ENCODE data around the gene NSUN3.
A peak's percentile ranks its signal among the peaks of the same experiment; 100 is the strongest.
"Not testable (repeated sequence)": the region's sequence is repeated elsewhere in the genome, so short reads cannot be mapped to it uniquely, and the experiment has no call there.

Gene NSUN3

DNA sequence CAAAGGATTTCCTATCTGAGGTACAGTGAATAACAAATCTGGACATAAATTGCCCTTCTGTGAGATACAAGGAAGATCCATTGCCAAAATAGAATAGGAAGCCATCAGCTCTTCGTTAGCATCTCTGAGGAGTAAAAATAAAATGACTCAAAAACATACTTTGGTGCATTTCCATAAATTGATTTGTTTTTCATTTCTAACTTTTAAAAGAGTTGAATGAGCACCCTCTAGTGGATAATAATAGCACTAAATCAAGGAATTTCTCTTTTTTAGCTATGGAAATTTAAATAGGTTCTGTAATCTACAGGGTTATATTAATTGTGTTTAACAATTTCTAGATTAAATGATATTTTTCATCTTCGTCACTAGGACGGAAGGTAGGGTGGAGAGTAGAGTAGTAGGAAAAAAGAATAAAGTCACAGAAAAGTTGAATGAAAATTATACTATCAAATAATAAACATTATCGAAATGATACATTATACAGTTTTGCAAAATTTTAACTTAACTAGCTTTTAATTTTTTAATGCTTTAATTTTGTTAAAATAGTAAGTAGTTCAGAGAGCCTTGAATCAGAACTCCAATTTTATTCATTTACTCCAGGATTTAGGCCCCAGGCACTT is 6.4 kb downstream of the NSUN3 start:
- no peak for DNase-seq (ENCODE audit: low spot score)

DNA sequence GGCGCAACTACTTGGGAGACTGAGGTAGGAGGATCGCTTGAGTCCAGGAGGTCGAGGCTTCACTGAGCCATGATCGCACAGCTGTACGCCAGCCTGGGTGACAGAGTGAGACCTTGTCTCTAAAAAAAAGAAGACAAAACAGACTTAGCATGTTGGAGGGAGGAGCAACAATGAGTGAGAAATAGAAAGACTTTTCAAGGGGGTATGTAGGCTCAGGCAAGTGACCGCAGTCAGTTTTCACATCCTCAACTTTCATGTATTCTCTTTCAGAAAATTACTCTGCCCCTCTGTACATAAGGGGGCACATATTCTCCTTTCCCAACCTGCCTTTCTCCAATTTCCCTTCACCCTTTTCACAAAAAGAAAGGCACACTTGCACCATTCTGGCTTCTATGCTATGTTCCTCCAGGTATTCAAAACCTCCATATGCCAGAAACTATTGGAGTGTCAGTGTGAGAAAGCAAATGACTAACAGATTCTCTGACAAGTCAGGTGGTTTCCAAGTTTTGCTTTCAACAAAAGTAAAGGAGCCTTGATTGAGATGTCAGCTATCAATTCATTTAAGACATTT is 7.6 kb downstream of the NSUN3 start:
- no peak for DNase-seq (ENCODE audit: low spot score)

DNA sequence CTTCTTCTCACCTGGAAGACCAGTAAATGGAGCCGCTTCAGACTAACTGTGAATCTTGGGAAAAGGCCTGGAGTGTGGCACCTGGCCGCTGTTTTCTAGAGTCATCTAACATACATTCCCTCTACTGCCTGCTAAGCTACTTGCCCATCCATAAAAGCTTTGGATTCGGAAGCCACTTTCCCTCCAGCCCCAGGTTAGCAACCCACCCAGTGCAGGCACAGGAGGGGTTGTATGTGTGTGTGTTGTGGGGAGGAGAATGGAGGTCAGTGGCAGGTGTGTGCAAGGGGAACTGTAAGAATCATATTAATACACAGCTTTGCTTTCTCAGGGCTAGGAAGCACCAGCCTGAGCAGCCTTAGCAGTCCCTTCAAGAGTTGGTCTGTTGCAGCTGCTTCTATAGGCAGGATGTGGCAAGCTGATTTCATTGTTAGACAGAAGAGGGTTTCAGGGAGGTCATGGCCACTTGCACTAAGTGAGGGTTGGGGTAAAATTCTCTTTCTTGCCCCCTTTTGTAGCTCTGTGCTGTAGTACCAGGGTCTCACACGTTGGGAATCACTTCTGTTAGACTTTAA is 8.9 kb downstream of the NSUN3 start:
- DNase-seq (ENCODE audit: low spot score): no peak

DNA sequence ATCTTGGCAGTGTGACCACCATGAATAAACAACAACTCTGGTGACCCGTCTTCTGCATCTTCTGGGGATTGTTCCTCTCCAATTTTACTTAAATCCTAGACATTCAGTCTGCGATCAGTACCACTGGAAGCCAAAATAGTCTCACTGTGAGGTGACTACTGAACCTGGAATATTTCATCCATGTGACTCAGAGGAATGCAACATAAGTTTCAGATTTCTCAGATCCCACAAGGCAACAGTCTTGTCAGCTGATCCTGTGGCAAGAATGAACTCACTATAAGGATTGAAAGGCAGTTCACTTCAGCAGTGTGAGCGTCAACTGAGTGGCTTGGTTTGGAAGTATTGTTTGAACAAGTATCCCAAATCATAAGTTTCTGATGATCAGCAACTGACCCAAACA is 13.2 kb downstream of the NSUN3 start:
- no peak for DNase-seq (ENCODE audit: low spot score)

DNA sequence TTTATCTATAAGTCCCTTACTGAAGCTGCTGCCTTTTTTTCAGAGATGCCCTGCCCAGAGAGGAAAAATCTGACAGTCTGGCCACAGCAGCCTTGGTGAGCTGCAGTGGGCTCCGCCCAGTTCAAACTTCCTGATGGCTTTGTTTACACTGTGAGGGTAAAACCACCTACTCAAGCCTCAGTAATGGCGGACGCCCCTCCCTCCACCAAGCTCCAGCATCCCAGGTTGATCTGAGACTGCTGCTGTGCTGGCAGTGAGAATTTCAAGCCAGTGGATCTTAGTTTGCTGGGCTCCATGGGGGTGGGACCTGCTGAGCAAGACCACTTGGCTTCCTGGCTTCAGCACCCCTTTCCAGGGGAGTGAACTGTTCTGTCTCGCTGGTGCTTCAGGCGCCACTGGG is 17.7 kb downstream of the NSUN3 start:
- not testable (repeated sequence) for DNase-seq (ENCODE audit: low spot score)

DNA sequence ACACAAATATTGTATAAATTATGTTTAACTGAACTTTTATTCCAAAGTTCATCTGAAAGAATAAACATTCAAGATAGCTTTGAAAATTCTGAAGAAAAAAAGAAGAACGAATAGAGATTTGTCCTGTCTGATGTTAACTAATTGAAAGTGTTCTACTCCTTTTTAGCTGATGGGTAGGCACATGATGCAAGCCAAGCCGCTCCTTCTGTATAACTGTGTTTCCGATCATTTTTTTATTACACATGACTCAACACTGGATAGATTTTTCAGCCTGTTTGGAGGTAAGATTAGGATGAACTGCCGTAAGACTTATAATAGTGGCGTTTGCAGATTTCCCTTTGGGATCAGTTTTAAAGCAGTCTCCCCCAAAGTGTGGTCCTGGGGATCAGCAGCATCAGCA is 19.0 kb downstream of the NSUN3 start:
- no peak for DNase-seq (ENCODE audit: low spot score)

DNA sequence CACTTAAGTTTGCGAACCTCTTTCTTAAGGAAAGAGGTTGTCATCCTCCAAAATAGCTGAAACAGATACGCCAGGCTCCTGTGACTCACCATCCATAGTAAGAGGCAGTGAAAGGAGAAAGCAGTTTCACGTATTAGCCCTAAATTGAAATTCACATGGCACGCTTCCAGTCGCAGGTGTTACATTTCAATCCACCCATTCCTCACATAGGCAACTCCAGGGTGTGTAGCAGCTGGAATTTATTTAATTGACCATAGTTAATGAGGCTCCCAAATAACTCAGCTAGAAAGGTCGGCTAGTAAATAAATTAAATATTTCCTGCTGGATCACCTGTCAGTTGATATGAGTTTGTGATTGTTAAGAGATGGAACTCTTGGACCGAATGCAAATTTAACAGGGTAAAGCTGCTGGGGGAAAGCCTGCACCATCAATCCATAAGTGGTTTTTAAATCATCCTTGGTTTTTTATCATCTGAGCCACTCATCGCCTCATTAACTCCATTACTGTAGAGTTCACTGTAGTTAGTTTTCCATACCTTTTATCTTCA is 19.6 kb downstream of the NSUN3 start:
- DNase-seq (ENCODE audit: low spot score): no peak

DNA sequence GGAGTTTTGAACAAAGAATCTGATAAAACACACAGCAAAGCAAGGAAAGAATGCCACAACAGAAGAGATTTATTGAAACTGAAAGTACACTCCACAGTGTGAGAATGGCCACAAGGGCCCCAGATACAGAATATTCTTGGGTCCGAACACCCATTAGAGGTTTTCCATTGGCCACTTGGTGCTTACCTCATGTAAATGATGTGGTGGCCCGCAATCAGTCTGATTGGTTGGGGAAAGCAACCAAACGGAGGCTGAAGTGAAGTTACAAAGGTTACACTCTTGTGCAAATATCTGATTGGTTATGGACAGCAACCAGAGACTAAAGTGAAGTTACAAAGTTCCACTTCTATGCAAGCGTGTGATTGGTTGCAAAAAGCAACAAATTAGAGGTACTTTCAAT is 20.4 kb downstream of the NSUN3 start:
- DNase-seq (ENCODE audit: low spot score): no peak

DNA sequence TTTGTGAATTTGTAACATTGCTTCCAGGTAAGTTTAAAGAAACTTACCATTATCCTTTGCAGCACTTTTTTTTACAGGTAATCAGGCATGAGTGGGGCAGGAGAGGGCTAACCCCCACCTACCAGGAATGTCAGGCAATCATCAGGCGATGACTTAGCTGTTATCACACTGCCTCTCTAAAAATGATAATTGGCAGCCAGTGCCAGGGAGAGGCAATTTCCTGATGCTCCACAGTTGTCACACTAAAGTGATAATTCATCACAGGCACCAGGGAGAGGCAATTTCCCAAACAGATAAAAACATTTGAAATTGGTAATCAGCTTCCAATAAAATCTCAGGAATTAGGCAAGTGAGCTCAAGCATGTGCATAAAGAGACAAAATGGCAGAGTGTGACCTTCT is 26.3 kb downstream of the NSUN3 start:
- DNase-seq (ENCODE audit: low spot score): no peak

DNA sequence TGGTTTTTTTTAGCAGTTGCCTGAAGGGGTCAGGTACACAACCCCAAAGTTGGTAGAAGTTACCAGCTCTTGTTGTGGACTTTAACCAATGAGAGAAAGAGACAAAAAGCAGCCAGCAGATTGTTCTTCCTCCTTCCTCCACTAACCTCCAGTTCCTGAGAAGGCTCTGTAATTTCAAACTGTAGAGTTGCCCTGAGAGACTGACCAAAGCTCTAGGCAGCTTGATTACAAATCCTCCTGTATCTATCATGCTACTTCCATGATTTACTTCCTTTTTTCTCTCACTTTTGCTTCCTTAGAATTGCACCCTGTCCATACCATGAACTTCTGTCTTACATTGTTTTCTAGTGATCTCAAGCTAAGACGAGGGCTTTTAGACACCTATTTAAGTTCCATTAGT is 29.2 kb downstream of the NSUN3 start:
- DNase-seq (ENCODE audit: low spot score): no peak

DNA sequence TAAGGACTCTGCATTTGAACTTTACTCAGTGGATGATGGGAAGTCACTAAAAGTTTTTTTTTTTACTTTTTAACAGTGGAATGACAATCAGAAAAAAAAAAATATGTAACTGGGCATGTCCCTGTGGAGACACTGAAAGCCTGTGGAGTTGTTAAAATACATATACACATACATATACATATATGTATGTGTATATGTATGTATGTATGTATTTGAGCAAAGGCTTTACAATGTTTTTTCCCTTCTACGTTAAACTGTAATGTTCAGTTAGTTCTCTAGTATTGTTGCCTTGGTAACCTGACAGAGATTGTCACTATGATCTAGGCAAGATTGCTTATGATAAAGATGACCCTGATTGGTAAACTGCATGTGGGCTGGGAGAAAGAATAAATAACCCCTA is 30.3 kb downstream of the NSUN3 start:
- no peak for DNase-seq (ENCODE audit: low spot score)

DNA sequence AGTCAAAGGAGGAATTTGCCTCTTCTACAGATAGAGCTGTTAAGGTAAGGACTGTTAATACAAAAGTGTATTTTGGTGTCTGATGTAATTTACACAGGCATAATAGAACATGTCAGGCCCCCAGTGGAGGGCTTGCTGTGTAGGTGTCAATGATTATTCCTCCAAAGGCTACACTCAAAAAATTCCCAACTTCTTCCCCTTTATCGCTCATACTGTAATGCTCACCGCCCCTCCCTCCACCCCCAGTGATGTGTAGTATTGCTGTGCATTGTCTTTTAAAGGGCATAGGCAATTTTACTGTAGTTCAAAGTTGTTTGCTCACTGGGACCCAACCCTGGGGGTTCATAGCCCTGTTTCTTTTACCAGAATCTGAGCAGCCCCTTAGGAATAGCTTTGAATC is 32.2 kb downstream of the NSUN3 start:
- DNase-seq (ENCODE audit: low spot score): no peak

DNA sequence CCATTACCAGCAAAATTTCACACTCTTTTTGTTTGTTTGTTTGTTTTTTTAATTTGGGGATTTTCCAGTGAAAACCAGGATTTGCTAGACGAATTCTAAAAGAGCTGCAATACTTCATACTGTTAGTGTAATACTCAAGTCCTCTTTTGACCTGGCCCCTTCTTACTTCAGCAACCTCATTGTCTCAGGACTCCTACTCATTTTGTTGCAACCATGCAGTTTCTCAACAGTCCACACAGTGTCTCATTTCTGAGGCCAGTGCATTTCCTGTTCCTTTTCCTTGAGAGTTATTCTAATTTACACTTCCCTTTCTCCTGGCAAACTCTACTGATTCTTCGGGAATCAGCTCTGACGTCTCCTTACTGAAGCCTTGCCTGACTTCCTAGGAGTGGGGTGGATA is 35.6 kb downstream of the NSUN3 start:
- no peak for DNase-seq (ENCODE audit: low spot score)

DNA sequence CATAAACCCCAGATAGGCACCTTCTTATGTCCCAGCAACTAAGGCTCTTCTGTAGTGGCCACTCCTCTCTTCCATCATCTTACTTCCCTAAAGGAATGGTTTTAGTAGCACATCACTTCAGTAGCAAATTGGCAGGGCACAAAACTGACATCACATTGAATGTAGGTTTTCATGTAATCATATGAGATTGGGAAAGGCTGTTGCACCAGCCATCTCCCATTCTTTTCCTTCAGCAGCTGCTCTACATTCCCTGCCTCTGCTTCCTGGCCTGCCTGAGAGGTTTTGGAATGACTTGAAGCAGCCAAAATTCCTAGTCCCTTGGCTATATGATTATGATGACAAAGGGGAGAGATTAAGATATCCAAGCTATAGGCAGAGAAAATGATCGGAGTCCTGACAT is 36.5 kb downstream of the NSUN3 start:
- no peak for DNase-seq (ENCODE audit: low spot score)

DNA sequence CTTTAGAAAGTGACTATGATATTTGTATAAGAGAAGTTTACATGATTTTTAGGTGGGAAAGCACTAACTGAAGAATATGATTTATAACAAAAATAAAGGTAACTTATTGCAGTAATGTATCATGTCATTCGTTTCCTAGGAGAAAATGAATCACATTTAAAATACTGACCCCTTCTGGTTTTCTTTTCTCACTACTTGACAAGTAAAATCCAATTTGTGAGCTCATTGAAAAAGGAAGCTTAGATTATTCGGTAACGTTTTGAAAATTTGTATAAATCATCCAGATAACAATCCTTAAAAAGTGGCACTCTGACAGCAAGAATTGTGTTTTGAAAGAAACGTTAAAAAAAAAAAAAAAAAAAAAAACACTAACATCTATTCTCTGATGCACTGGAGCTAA is 39.0 kb downstream of the NSUN3 start:
- DNase-seq (ENCODE audit: low spot score): no peak

DNA sequence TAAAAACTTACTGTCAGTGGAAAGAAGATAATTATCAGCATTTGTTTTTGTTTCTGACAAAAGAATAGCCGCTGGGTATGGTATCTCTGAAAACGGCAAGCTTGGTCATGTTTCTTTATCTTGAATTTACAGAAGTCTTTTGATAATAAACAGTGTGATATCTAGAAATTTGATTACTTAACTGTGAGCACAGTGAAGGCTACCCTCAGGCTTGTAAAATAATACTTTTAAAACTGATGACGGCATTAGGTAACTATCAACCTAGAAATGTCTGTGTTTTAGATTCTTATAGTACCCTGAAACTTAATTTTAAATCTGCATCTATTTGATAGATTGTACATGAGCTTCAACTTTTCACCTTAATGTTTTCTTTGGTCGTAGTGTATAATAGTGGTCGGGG is 43.4 kb downstream of the NSUN3 start:
- no peak for DNase-seq (ENCODE audit: low spot score)

DNA sequence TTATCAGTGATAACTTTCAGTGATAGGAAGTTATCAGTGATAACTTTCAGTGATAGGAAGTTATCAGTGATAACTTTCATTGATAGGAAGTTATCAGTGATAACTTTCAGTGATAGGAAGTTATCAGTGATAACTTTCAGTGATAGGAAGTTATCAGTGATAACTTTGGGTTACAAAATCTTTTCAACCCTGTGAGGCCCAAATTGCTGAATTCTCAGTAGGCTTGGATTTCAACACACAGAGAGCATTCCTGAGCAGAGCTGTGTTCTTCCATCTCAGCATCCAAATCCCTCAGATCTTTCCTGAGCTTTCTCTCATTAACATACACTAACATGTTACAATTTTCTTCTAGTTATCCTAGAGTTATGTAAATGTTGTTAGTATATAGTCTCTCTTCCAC is 47.4 kb downstream of the NSUN3 start:
- DNase-seq (ENCODE audit: low spot score): not testable (repeated sequence)

DNA sequence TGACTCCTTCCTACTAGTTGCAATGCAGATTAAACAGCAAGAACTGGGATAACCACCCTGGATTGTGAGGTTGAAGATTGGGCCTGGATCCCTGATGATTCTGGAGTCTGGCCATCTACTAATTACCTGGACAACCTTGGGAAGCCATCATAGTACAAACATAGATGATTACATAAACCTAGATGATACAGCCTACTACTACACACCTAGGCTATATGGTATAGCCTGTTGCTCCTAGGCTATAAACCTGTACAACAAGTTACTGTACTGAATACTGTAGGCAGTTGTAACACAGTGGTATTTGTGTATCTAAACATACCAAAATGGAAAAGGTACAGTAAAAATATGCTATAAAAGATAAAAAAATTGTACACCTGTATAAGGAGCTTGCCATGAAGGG is 48.0 kb downstream of the NSUN3 start:
- no peak for DNase-seq (ENCODE audit: low spot score)

DNA sequence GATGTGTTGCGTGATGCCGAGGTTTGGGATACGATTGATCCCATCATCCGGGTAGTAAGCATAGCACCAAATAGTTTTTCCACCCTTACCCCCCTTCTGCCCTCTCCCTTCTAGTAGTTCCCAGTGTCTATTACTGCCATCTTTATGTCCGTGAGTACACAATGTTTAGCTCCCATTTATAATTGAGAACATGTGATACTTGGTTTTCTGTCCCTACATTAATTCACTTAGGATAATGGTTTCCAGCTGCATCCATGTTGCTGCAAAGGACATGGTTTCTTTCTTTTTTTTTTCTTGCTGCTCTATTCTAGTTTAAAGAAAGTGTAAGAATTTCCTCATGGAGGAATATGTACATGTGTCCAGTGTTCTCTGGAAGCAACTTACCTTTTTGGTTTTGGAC is 51.8 kb downstream of the NSUN3 start:
- DNase-seq (ENCODE audit: low spot score): no peak

DNA sequence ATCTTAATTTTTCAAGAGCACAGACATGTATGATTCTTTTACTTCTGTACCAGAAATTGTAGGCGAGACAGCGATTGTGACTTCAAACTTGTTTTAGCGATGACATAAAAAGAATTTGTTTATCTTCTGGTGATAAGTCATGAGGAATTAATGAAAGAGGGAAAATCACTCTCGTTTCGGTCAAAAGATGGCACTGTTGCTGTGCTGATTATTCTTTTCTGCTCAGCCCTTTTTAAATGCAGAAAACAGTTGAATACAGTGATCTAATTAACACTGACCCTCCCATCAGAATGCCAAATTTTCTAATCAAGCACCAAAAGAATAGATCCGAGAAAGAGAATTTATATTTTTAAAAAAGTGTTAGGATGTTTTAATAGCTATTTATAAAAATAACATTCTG is 52.6 kb downstream of the NSUN3 start:
- peak; percentile 21 for DNase-seq (ENCODE audit: low spot score)

DNA sequence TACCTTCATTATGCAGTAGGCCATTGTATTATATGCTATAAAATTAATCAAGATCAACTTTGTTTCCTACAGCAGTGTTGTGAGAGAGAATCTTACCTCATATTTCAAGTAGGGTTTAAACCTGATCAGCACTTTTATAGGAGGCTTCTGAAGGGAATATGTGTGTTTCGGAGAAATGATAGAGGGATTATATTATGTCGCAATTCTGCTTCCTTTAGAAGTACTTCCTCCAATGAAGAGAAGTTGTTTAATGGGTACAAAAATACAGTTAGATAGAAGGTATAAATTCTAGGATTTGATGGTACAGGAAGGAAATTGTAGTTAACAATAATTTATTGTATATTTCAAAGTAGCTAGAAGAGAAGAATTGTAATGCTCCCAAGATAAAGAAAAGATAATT is 54.9 kb downstream of the NSUN3 start:
- no peak for DNase-seq (ENCODE audit: low spot score)

DNA sequence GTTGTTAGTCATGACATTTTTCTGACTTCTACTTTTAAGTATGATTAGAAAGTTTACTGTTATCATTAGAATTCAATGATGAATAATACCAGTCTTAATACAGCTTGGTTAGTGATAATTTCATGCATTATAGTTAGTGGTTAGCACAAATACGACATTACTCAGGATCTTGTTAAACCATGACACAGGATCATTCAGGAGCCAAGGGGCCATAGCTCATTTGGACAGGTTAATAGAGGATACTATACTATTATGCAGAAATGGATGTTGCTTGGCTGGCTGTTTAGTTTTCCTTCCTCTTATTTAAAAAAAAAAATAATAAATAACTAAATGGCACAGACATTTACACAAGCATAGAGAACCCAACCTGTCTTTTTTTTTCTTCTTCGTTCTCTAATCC is 55.5 kb downstream of the NSUN3 start:
- DNase-seq (ENCODE audit: low spot score): no peak

DNA sequence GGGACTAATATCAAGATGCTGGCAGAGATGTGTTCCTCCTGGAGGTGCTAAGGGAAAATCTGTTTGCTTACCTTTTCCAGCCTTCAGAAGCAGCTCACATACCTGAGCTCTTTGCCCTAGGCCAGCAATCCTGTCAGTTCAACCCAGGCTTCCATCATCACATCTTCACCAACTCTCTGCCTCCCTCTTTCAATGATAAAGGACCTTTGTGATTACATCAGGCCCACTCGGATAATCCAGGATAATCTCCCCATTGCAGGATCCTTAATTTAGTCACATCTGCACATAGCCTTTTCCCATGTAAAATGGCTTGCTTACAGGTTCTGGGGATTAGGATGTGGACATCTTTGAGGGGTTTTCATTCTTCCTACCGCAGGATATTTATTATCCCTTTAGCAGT is 58.3 kb downstream of the NSUN3 start:
- no peak for DNase-seq (ENCODE audit: low spot score)

DNA sequence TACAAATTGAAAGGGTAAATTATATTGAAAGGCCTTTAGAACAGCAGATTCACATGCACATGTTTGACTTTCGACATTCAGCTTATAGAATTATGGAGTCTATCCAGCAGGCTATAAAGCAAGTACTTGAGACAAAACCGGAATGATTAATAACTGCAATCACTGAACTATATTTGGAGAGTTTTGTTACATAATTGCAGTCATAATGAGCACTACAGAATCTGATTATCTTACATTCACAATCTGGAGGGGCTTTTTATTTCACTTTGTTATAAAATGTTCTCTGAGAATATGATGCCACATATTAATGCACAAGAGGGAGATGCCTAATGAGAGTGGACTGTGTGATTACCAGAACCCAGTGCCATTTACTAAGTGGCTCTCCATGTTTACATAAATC is 64.3 kb downstream of the NSUN3 start:
- DNase-seq (ENCODE audit: low spot score): no peak
